NCI-H2196 (cell line): ENCODE results near the gene DAAM2.

Experiments
- DNase-seq: peaks from one replicate; lab custom pipeline; 2025; ENCODE audit not compliant: unreplicated experiment; lab: John Stamatoyannopoulos, UW

The DAAM2 gene

GRCh38 chr6:39904946-39905639, 112.9 kb downstream of the DAAM2 start:
- DNase-seq: no peak

- DNase-seq: no peak
Measured at GRCh38 chr6:39905640-39905975, 113.4 kb downstream of the DAAM2 start.

GRCh38 chr6:39906318-39906761, 114.2 kb downstream of the DAAM2 start:
- DNase-seq: no peak

- DNase-seq: no peak
Measured at GRCh38 chr6:39907871-39908575, 115.8 kb downstream of the DAAM2 start.

- no peak for DNase-seq
Measured at GRCh38 chr6:39908838-39909583, 116.8 kb downstream of the DAAM2 start.

GRCh38 chr6:39909701-39910100, 117.5 kb downstream of the DAAM2 start:
- DNase-seq: no peak

- no peak for DNase-seq
Measured at GRCh38 chr6:39910164-39910563, 118.0 kb downstream of the DAAM2 start.

- DNase-seq: no peak
Measured at GRCh38 chr6:39910744-39911143, 118.6 kb downstream of the DAAM2 start.

- DNase-seq: no peak
Measured at GRCh38 chr6:39911513-39912125, 119.4 kb downstream of the DAAM2 start.

GRCh38 chr6:39912446-39912845, 120.3 kb downstream of the DAAM2 start:
- no peak for DNase-seq

- no peak for DNase-seq
Measured at GRCh38 chr6:39913391-39913916, 121.3 kb downstream of the DAAM2 start.

- DNase-seq: no peak
Measured at GRCh38 chr6:39914239-39914638, 122.1 kb downstream of the DAAM2 start.

GRCh38 chr6:39915866-39916265, 123.7 kb downstream of the DAAM2 start:
- DNase-seq: no peak

- DNase-seq: no peak
Measured at GRCh38 chr6:39917329-39917728, 125.2 kb downstream of the DAAM2 start.

GRCh38 chr6:39917981-39918380, 125.8 kb downstream of the DAAM2 start:
- DNase-seq: no peak

GRCh38 chr6:39918831-39919230, 126.7 kb downstream of the DAAM2 start:
- DNase-seq: no peak

GRCh38 chr6:39920157-39920556, 128.0 kb downstream of the DAAM2 start:
- no peak for DNase-seq

- no peak for DNase-seq
Measured at GRCh38 chr6:39922821-39923220, 130.6 kb downstream of the DAAM2 start.

GRCh38 chr6:39923394-39923793, 131.2 kb downstream of the DAAM2 start:
- peak; percentile 81 for DNase-seq

- peak; percentile 64 for DNase-seq
Measured at GRCh38 chr6:39923861-39924260, 131.7 kb downstream of the DAAM2 start.

GRCh38 chr6:39924283-39924682, 132.1 kb downstream of the DAAM2 start:
- peak; percentile 50 for DNase-seq
